Suprapubic skin (tissue), 4 donors: Measurements from ENCODE around the gene SMARCD3. TPM values are rescaled to one million over a fixed set of nuclear protein-coding genes. Genes with fewer than 3 reads are reported as not detected.

Source experiments
- DNase-seq, 2 donors: peaks; one replicate each; pipeline ENCODE4 v3.0.0-alpha.2; 2019; ENCODE audit warnings: low spot score in 2 of 2
- H3K27ac ChIP-seq: fragments of 200-600 bp; sonication (generic); one replicate; pipeline ENCODE4 v1.5.1; 2019
- H3K27me3 ChIP-seq: fragments of 200-600 bp; sonication (generic); one replicate; pipeline ENCODE4 v1.5.1; 2019
- H3K36me3 ChIP-seq: fragments of 200-600 bp; sonication (generic); one replicate; pipeline ENCODE4 v1.5.1; 2019
- H3K4me1 ChIP-seq: fragments of 200-600 bp; sonication (generic); one replicate; pipeline ENCODE4 v1.5.1; 2019
- H3K4me3 ChIP-seq: fragments of 200-600 bp; sonication (generic); one replicate; pipeline ENCODE4 v1.5.1; 2019; ENCODE audit warnings: mild to moderate bottlenecking
- H3K9me3 ChIP-seq: fragments of 200-600 bp; sonication (generic); one replicate; pipeline ENCODE4 v1.5.1; 2019
- CTCF ChIP-seq, 2 donors: fragments of 200-600 bp in 1 of 2; fragments of 450-650 bp in 1 of 2; sonication (generic) in 1 of 2; IDR thresholded peaks; one replicate each; pipeline ENCODE4 v1.5.1; 2016 to 2019; ENCODE audit warnings: antibody characterized with exemption in 2 of 2, mild to moderate bottlenecking in 1 of 2, moderate library complexity in 1 of 2
- EP300 ChIP-seq: sonication (generic); formaldehyde crosslinking; IDR thresholded peaks from one replicate; pipeline ENCODE4 v1.6.1; 2017; ENCODE audit warnings: antibody characterized with exemption
- POLR2A ChIP-seq, 2 donors: fragments of 450-650 bp; IDR thresholded peaks; one replicate each; pipeline ENCODE4 v1.6.1; 2017; ENCODE audit warnings: antibody characterized with exemption in 2 of 2, mild to moderate bottlenecking in 2 of 2, moderate library complexity in 2 of 2
- POLR2AphosphoS5 ChIP-seq, 3 donors: sonication (generic); formaldehyde crosslinking; IDR thresholded peaks; one replicate each; pipeline ENCODE4 v1.6.1; 2017; ENCODE audit warnings: antibody characterized with exemption in 3 of 3
- WGBS: methylation state at CpG from one replicate; pipeline ENCODE4 v1.1.5; 2018; 5-methylcytosine and 5-hydroxymethylcytosine counted together
- total RNA-seq, 4 donors: library from RNA; depleted of rRNA; stranded (reverse); fragments of >200 nt; gene quantifications; one replicate each; pipeline ENCODE4 v1.1.0, GENCODE V29; 2016

Gene SMARCD3
- total RNA-seq, 4 donors from 2014 or later = 9.6 to 15.8 (median 10.9) TPM

DNA sequence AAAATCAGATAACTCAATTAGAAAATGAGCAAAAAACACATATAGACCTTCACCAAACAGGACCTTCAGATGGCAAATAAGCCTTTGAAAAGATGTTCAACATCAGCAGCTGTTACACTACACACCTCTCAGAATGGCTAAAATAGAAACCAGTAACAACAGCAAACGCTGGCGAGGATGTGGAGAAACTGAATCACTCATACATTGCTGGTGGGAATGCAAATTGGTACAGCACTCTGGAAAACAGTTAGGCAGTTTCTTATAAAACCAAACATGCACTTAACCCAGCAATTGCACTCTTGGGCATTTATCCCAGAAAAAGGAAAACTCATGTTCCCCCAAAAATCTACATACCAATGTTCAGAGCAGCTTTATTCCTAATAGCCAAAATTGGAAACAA, 37.7 kb upstream of the SMARCD3 start:
- TF ChIP-seq POLR2AphosphoS5 (IDR thresholded peaks at IDR 0.05) (no peak), EP300 (no peak), CTCF (IDR thresholded peaks at IDR 0.05) (no peak), POLR2A (IDR thresholded peaks at IDR 0.05) (no peak)
- H3K27ac ChIP-seq = no peak overlapping the region
- H3K36me3 ChIP-seq = no peaks in the 10 kb centered on the region

DNA sequence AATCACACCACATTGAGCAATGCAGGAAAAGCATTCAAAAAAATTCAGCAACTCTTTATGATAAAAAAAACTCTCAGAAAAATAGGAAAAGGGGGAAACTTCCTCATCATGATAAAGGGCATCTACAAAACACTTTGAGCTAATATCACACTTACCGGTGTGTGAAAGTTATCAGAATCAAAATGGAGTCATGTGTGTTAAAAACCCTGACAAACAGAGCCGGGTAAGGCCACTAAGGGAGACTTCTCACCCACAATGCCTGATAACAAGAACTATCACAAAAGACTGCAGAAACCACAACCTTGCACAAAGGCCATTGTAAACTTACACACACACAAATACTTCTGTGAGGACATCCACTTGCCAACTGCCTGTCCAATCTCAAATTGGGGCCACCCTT, 34.8 kb upstream of the SMARCD3 start:
- TF ChIP-seq CTCF (IDR thresholded peaks at IDR 0.05) (no peak), POLR2A (IDR thresholded peaks at IDR 0.05) (no peak), EP300 (no peak), POLR2AphosphoS5 (IDR thresholded peaks at IDR 0.05) (no peak)
- Histone ChIP-seq H3K27me3 (peaks cover 6% of the 10 kb centered on the region), H3K36me3 (no peaks in the 10 kb centered on the region), H3K27ac (no peak overlapping the region), H3K9me3 (no peaks in the 10 kb centered on the region), H3K4me1 (no peaks in the 10 kb centered on the region), H3K4me3 (no peak overlapping the region)
- 93% methylated on average over 2 of the region's 2 CpGs for WGBS
- no peak for DNase-seq

More for the DNA sequence above, 37.7 kb upstream of the SMARCD3 start:
- Histone ChIP-seq H3K9me3 (no peaks in the 10 kb centered on the region), H3K27me3 (peaks cover 6% of the 10 kb centered on the region), H3K4me1 (no peaks in the 10 kb centered on the region), H3K4me3 (no peak overlapping the region)
- no peak for DNase-seq
- 20% methylated on average over 2 of the region's 2 CpGs for WGBS

DNA sequence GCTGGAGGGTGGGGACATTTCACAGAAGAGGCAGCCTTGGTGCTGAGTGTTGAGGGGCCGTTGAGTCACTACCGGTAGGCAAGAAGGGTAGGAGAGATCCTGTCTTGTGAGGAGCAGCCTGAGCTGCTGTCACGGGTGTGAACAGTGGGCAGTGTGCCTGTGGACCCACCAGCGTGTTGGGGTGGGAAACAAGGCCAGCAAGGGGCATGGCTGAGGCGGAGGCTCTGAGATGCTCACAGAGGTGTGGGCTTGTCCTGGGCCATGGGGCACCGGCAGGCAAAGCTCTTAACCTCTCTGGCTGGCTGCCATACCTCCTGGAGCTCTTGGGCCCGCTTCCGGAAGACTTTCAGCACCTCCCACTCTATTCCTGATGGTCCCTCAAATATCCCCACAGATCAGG, 33.6 kb upstream of the SMARCD3 start:
- Histone ChIP-seq H3K27ac (no peak overlapping the region), H3K4me3 (no peak overlapping the region), H3K4me1 (peaks cover 7% of the 10 kb centered on the region), H3K9me3 (no peaks in the 10 kb centered on the region), H3K36me3 (no peaks in the 10 kb centered on the region), H3K27me3 (peaks cover 6% of the 10 kb centered on the region)
- 85% methylated on average over 8 of the region's 8 CpGs for WGBS
- DNase-seq = no peak
- TF ChIP-seq POLR2A (IDR thresholded peaks at IDR 0.05) (no peak), POLR2AphosphoS5 (IDR thresholded peaks at IDR 0.05) (no peak), CTCF (IDR thresholded peaks at IDR 0.05) (no peak), EP300 (no peak)

DNA sequence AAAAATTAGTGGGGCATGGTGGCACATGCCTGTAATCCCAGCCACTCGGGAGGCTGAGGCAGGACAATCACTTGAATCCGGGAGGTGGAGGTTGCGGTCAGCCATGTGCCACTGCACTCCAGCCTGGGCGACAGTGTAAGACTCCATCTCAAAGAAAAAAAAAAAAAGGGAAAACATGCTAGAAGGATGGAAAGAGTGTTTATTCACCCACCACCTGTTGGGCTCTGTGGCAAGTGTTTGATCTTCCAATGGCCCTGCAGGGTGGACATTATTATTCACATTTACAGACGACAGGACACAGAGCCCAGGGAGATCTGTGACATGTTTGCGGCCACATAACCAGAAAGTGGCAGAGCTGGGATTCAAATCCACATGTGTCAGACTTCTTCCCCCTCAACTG, 33.2 kb upstream of the SMARCD3 start:
- TF ChIP-seq POLR2A (IDR thresholded peaks at IDR 0.05) (no peak), EP300 (no peak), POLR2AphosphoS5 (IDR thresholded peaks at IDR 0.05) (no peak), CTCF (IDR thresholded peaks at IDR 0.05) (no peak)
- WGBS = 64% methylated on average over 6 of the region's 6 CpGs
- H3K36me3 ChIP-seq = no peaks in the 10 kb centered on the region
- H3K4me1 ChIP-seq = peaks cover 9% of the 10 kb centered on the region
- H3K27me3 ChIP-seq = peaks cover 6% of the 10 kb centered on the region
- no peak for DNase-seq
- no peak overlapping the region for H3K4me3 ChIP-seq
- no peaks in the 10 kb centered on the region for H3K9me3 ChIP-seq
- no peak overlapping the region for H3K27ac ChIP-seq

DNA sequence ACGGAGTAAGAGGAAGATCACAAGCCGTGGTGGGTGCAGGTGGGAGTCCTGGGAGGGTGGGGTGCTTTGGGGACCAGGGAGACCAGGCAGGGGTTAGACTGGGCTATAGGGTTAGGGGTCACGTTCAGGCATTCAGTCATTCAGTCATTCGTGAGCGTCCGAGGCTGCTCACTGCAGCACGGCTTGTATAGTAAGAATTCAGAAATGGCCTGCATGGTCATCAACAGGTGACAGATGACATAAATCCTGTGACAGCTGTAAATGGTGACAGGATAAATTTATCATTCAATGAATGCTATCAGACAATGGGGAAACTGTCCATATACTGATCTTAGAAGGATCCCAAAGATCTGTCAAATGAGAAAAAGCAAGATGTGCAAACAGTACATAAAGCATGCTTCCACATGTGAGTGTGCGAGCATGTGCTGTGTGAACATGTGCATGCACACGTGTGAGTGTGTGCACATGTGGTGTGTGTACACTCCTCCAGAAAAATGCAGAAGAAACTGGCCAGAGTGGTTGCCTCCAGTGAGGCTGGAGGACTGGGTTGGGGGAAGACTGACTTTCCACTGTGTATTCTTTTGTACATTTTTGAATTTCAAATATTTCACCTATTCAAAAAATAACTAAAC, 32.0 kb upstream of the SMARCD3 start:
- H3K36me3 ChIP-seq = no peaks in the 10 kb centered on the region
- DNase-seq = no peak
- H3K4me3 ChIP-seq = no peak overlapping the region
- TF ChIP-seq CTCF (IDR thresholded peaks at IDR 0.05) = no peak
- no peak for TF ChIP-seq EP300
- TF ChIP-seq POLR2AphosphoS5 (IDR thresholded peaks at IDR 0.05) = no peak
- no peak for TF ChIP-seq POLR2A (IDR thresholded peaks at IDR 0.05)
- H3K27me3 ChIP-seq = peaks cover 6% of the 10 kb centered on the region
- peaks cover 21% of the 10 kb centered on the region for H3K4me1 ChIP-seq
- WGBS = 92% methylated on average over 9 of the region's 9 CpGs
- no peak overlapping the region for H3K27ac ChIP-seq
- H3K9me3 ChIP-seq = no peaks in the 10 kb centered on the region
